ENCODE data around the gene RASIP1. TPM values are rescaled to one million over a fixed set of nuclear protein-coding genes. Genes with fewer than 3 reads are reported as not detected.
"Not testable (repeated sequence)": the region's sequence is repeated elsewhere in the genome, so short reads cannot be mapped to it uniquely, and the experiment has no call there.

The RASIP1 gene
- total RNA-seq, 1 donor from 2014 or later, result 2.1 TPM

DNA sequence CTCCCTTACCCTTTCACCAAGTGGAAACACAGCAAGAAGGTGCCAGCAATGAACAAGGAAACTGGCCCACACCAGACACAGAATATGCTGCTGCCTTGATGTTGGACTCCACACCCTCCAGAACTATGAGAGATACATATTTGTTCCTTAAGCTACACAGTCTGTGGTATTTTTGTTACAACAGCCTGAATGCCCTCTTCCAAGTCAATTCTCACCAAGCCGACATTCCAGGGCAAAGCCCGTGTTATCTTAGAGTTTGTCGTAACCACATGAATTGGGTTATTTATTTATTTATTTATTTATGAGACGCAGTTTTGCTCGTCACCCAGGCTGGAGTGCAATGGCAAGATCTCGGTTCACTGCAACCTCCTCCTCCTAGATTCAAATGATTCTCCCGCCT, 29.9 kb upstream of the RASIP1 start:
- Mint-ChIP-seq H3K27me3 (ENCODE audit: low read depth) (peaks cover 16% of the 10 kb centered on the region), H3K4me3 (no peak overlapping the region), H3K27ac (no peak overlapping the region), H3K36me3 (no peaks in the 10 kb centered on the region), H3K4me1 (no peaks in the 10 kb centered on the region), H3K9me3 (no peaks in the 10 kb centered on the region)
- DNase-seq (ENCODE audit: low spot score in 2 of 2, unreplicated experiment in 2 of 2), result no peak
- TF ChIP-seq, protein P1, sequence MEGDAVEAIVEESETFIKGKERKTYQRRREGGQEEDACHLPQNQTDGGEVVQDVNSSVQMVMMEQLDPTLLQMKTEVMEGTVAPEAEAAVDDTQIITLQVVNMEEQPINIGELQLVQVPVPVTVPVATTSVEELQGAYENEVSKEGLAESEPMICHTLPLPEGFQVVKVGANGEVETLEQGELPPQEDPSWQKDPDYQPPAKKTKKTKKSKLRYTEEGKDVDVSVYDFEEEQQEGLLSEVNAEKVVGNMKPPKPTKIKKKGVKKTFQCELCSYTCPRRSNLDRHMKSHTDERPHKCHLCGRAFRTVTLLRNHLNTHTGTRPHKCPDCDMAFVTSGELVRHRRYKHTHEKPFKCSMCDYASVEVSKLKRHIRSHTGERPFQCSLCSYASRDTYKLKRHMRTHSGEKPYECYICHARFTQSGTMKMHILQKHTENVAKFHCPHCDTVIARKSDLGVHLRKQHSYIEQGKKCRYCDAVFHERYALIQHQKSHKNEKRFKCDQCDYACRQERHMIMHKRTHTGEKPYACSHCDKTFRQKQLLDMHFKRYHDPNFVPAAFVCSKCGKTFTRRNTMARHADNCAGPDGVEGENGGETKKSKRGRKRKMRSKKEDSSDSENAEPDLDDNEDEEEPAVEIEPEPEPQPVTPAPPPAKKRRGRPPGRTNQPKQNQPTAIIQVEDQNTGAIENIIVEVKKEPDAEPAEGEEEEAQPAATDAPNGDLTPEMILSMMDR (IDR thresholded peaks at IDR 0.05; ENCODE audit: unreplicated experiment), result no peak

DNA sequence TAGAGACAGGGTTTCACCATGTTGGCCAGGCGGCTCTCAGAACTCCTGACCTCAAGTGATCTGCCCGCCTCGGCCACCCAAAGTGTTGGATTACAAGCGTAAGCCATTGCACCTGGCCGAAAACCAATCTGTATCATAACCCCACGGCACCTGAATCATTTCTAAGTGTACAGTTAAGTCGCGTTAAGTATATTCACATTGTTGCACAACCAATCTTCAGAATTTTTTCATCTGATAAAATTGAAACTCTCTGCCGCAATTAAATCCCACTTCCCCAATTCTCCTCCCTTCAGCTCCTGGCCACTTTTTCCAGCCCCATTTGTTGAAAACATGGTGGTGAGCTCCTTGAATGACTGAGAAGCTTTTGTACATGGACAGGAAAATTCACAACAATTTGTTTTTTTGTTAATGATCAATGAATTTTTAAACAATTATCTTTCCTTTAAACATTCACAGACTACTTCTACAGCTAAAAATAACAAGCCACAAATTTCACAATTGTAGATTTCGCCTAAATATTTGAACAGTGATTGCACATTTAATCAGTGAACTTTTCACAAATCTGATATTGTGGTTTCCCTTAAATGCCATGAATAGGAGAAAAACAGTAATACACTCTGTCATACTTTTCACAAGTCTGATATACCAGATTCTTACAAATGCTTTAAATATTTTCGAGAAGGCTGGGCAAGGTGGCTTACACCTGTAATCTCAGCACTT, 28.7 kb upstream of the RASIP1 start:
- no peaks in the 10 kb centered on the region for H3K4me1 Mint-ChIP-seq
- H3K27me3 Mint-ChIP-seq (ENCODE audit: low read depth), result peaks cover 19% of the 10 kb centered on the region
- TF ChIP-seq, protein P1 (IDR thresholded peaks at IDR 0.05; ENCODE audit: unreplicated experiment), result no peak
- H3K27ac Mint-ChIP-seq, result no peak overlapping the region
- no peak overlapping the region for H3K4me3 Mint-ChIP-seq
- H3K36me3 Mint-ChIP-seq, result no peaks in the 10 kb centered on the region
- H3K9me3 Mint-ChIP-seq, result no peaks in the 10 kb centered on the region
- DNase-seq (ENCODE audit: low spot score in 2 of 2, unreplicated experiment in 2 of 2), result no peak

DNA sequence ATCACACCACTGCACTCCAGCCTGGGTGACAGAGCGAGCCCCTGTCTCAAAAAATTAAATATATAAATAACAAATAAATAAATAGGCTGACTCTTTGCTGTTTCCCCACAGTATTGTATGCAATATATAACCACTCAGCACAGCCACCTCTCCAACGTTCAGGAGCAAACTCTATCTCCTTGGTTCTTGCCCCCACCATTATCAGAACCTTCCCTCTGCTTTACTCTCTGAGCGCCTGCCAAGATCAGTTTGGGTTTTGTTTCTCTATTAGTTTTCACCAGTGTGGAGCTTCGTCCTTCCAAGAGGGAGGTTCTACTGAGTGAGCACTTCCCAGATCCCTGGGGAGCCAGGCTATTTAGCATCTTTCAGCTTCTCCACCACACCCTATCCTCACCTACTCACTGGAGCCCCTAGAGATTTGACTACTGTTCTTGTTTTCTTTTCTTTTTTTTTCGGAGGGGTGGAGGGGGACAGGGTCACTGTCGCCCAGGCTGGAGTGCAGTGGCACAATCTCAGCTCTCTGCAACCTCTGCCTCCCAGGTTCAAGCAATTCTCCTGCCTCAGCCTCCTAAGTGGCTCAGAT, 27.9 kb upstream of the RASIP1 start:
- H3K4me3 Mint-ChIP-seq; DNase-seq (ENCODE audit: low spot score in 2 of 2, unreplicated experiment in 2 of 2): not testable (repeated sequence)
- peaks cover 22% of the 10 kb centered on the region for H3K27me3 Mint-ChIP-seq (ENCODE audit: low read depth)

DNA sequence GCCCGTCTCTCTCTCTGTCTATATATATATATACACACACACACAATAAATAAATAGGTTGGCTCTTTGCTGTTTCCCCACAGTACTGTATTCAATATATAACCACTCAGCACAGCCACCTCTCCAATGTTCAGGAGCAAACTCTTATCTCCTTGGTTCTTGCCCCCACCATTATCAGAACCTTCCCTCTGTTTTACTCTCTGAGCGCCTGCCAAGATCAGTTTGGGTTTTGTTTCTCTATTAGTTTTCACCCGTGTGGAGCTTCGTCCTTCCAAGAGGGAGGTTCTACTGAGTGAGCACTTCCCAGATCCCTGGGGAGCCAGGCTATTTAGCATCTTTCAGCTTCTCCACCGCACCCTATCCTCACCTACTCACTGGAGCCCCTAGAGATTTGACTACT, 25.4 kb upstream of the RASIP1 start:
- not testable (repeated sequence) for H3K27ac Mint-ChIP-seq, H3K36me3 Mint-ChIP-seq

More for the DNA sequence above, 27.9 kb upstream of the RASIP1 start:
- H3K36me3 Mint-ChIP-seq, H3K27ac Mint-ChIP-seq, H3K4me1 Mint-ChIP-seq, H3K9me3 Mint-ChIP-seq: not testable (repeated sequence)

DNA sequence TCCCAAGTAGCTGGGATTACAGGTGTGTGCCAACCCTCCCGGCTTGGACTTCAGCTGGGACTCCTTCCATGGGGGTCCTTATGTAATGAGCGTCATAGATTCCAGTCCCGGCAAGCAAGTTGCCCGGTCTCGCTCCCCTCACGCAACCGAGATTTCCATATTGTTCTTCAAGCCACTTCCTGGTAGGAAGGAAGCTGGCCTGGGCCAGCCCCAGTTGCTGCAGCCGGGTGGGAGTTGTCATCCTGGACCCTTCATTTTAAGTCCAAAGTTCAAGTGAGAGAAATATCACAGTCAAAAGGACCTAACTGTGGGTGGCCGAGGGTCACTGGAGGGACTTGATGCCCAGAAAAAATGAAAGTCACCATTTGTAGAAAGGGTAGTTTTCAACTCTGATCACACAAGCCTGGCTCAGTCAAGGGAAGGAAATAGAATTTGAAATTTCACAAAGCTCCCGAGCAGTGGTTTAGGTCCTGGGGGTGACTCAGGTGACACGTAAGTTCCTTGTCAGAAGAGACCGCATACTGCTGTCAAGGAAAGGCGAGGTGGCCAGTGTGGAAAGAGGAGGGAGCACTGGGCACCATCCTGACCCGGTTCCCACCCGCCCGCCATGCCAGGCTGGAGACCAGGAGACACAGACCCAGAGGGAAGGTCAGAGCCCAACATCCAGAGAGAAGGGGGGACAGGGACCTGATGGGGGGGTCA, 20.2 kb upstream of the RASIP1 start:
- Mint-ChIP-seq H3K27ac (no peak overlapping the region), H3K4me3 (no peak overlapping the region), H3K27me3 (ENCODE audit: low read depth) (peaks cover 35% of the 10 kb centered on the region), H3K36me3 (no peaks in the 10 kb centered on the region), H3K4me1 (no peaks in the 10 kb centered on the region), H3K9me3 (no peaks in the 10 kb centered on the region)
- DNase-seq (ENCODE audit: low spot score in 2 of 2, unreplicated experiment in 2 of 2), result no peak
- TF ChIP-seq, protein P1 (IDR thresholded peaks at IDR 0.05; ENCODE audit: unreplicated experiment), result no peak

More for the DNA sequence above, 25.4 kb upstream of the RASIP1 start:
- H3K27me3 Mint-ChIP-seq (ENCODE audit: low read depth), result peaks cover 45% of the 10 kb centered on the region
- not testable (repeated sequence) for H3K4me1 Mint-ChIP-seq; H3K4me3 Mint-ChIP-seq; H3K9me3 Mint-ChIP-seq; DNase-seq (ENCODE audit: low spot score in 2 of 2, unreplicated experiment in 2 of 2)

DNA sequence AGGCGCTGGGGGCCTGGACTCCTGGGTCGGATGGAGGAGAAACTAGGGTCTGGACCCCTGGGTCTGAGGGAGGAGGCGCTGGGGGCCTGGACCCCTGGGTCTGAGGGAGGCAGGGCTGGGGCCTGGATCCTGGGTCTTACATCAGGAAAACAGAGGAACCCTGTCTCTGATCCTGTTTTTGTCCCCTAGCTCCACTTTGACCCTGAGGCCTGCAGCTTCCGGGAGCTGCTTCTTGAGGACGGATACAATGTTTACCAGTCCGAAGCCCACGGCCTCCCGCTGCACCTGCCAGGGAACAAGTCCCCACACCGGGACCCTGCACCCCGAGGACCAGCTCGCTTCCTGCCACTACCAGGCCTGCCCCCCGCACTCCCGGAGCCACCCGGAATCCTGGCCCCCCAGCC, 17.3 kb upstream of the RASIP1 start:
- Mint-ChIP-seq H3K4me3 (no peak overlapping the region), H3K27ac (no peak overlapping the region), H3K4me1 (peaks cover 13% of the 10 kb centered on the region), H3K36me3 (no peaks in the 10 kb centered on the region), H3K27me3 (ENCODE audit: low read depth) (peaks cover 34% of the 10 kb centered on the region), H3K9me3 (no peaks in the 10 kb centered on the region)
- TF ChIP-seq, protein P1 (IDR thresholded peaks at IDR 0.05; ENCODE audit: unreplicated experiment), result no peak
- no peak for DNase-seq (ENCODE audit: low spot score in 2 of 2, unreplicated experiment in 2 of 2)
